Stimulated activated CD8-positive, alpha-beta memory T cell treated with anti-CD3 and anti-CD28 coated beads, Interleukin-12 subunit alpha, Interleukin-12 subunit beta, amount 100 ng/mL, for 24 hours (primary cell): ENCODE data around the gene SLC46A3.
"Not testable (repeated sequence)": the region's sequence is repeated elsewhere in the genome, so short reads cannot be mapped to it uniquely, and the experiment has no call there.

ENCODE experiments used
- DNase-seq: peaks from one replicate; pipeline ENCODE4 v3.0.0-alpha.2; 2020; ENCODE audit errors: extremely low read depth

SLC46A3 gene

DNA sequence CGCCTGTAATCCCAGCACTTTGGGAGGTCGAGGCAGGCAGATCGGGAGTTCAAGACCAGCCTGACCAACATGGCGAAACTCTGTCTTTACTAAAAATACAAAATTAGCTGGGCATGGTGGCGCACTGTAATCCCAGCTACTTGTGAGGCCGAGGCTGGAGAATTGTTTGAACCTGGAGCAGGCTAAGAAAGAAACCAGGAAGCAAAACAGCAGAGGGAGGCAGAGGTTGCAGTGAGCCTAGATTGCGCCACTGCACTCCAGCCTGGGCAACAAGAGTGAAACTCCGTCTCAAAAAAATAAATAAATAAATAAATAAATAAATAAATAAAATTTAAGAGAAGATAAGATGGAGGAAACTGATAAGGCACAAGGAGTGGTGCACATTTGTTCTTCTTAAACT is 35.6 kb downstream of the SLC46A3 start:
- DNase-seq: not testable (repeated sequence)

DNA sequence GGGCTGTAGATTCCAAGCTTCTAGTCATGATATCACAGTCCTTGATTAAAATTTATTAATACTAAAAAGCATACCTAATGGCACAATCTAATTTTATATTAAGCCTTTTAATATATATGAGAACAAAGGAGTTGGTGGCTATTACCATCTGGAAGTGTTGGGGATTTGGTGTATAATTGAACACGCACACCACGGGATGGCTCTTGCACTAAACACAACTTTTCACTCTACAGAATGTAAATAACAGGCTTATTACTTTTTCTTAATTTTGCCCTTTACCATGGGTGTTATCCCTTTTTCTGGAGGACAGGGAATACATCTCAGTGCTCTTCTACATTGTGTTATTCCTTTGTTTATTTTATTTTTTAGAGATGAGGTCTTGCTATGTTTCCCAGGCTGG is 38.2 kb downstream of the SLC46A3 start:
- no peak for DNase-seq

DNA sequence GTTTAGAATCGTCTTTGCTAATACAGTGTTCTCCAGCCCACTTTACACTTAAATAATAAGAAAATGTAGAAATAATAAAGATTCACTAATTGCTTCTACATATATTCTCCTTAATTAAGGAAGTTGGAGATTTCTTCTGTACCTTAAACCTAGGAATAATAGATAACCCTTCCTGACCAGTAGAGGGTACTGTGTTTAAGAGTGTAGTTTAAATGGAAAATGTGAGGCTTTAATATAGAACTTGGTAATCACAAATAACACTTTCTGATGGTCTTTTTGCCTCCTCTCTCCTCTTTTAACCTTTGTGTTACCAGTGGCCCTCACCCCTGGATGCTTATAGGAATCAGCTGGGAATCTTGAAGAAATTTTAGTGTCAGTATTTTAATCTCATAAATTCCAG is 39.1 kb downstream of the SLC46A3 start:
- no peak for DNase-seq

GRCh38 chr13:28678809-28679208 is 40.0 kb downstream of the SLC46A3 start:
- DNase-seq: no peak

- no peak for DNase-seq
These were observed 47.5 kb downstream of the SLC46A3 start for GRCh38 chr13:28671126-28671792.

GRCh38 chr13:28666897-28667488 is 51.8 kb downstream of the SLC46A3 start:
- DNase-seq: no peak

DNA sequence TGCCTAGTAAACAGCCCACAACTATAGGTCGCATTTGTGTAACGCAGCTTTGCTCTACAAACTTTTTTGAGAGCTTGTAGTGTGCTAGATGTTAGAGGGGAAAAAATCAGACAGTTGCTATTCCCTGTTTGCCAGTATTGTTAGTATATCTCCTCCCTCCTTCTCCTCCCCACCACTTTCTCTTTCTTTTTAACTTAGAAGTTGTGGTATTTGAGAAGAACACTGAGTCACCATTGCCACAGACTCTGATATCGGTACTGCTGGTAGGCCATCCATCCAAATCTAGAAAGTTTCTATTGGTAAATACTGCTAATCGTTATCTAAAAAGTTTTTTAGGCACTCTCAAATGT is 59.2 kb downstream of the SLC46A3 start:
- no peak for DNase-seq

GRCh38 chr13:28658796-28659620 is 59.8 kb downstream of the SLC46A3 start, which contains the start of gene POMP:
TSS of gene POMP (plus strand) at chr13:28659130. CDS start at chr13:28659185, 55 bp downstream.
- peak; percentile 80 for DNase-seq

DNA sequence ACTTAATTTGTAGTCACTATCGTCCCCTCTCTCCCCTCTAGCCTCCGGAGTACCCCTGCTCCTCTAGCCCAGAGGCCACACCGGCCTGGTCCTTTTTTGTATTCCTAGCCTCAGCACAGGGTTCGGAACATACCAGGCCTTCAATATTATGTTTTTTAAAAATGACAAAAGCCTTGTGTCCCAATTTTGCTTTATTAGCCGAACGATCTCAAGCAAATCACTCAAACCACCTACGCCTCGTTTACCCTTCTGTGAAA is 60.3 kb downstream of the SLC46A3 start:
- DNase-seq: no peak

- DNase-seq: no peak
These were observed 60.8 kb downstream of the SLC46A3 start for GRCh38 chr13:28657784-28658538.

GRCh38 chr13:28655561-28655960 is 63.2 kb downstream of the SLC46A3 start:
- no peak for DNase-seq

DNA sequence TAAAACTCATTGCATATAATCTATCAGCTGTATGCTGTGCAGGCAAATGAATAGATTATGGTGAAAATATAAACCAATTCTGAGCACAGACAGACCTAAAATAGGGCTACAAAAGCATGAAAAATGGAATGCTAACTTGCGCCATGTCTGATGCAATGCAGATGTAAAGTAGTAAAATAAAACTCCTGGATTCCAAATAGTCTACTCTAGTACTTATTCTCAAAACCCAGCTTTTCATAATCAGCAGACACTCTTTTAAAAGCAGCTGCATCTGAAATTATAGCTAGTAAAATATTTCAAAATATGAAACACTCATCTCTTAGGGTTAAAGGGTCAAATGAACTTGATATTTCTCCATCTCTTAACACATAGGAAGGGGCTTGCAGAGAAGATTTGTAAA is 64.5 kb downstream of the SLC46A3 start:
- no peak for DNase-seq

DNA sequence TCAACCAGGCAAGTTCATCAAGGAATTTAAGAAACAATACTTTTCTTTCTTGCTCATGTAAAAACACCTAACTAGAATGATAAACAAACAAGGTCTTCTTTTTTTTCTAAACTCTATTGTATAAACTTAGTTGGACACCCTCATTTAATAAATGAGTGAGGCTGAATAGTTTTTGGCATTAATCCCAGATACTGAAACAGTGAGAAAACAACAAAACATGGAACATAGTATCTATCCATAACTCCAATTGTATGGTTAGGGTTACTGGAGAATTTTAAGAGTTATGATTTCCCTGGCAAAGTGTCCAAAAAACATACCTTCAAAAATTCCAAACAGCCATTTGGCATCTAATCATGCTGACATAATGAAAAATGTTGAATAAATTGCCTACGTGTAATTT is 65.7 kb downstream of the SLC46A3 start:
- no peak for DNase-seq

- DNase-seq: no peak
These were observed 66.9 kb downstream of the SLC46A3 start for GRCh38 chr13:28651810-28652401.

DNA sequence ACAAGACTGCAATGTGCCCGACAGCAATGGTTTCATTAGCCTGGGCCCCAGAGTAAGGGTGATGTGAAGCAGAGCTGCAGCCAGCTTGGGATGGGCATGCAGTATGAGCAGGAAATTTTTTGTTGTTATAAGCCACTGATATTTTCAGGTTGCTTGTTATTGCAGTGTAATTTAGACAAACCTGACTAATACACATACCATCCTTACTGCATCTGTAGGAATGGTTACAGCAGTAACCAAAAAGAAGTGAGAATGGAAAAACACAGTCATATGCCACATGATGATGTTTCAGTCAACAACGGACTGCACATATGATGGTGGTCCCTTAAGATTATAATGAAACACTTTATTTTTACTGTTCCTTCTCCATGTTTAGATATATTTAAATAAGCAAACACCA is 68.5 kb downstream of the SLC46A3 start:
- no peak for DNase-seq
